ENCODE results near the gene NACA2.

NACA2 gene

DNA sequence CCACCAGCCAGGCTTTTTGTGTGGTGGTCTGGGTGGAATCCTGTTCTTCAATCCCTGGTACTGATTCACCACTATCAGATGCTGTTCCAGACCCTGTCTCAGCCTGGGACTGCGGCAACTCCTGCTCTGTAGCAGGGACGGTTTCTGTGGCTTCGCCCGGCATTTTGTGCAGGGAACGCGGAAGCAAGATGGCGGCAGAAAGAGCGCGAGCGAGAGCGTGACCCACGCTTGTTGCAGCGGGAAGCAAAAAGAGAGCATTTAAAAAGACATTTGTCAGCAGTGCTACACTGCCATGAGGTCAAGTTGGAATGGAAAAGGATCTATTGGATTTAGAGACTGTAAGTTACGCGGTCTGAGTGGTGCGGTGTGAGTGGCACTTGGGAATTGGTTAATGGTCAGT, at the start of gene NACA2:
NACA2 (minus strand) TSS at position 202 of the 400 bp plus-strand sequence; CDS start at position 163, 39 bp downstream.
- no peak within 1 kb of the TSS for H3K4me3 ChIP-seq (ENCODE audit: low read length)
- no peak for DNase-seq (ENCODE audit: low read depth)
- TF ChIP-seq, protein P1, sequence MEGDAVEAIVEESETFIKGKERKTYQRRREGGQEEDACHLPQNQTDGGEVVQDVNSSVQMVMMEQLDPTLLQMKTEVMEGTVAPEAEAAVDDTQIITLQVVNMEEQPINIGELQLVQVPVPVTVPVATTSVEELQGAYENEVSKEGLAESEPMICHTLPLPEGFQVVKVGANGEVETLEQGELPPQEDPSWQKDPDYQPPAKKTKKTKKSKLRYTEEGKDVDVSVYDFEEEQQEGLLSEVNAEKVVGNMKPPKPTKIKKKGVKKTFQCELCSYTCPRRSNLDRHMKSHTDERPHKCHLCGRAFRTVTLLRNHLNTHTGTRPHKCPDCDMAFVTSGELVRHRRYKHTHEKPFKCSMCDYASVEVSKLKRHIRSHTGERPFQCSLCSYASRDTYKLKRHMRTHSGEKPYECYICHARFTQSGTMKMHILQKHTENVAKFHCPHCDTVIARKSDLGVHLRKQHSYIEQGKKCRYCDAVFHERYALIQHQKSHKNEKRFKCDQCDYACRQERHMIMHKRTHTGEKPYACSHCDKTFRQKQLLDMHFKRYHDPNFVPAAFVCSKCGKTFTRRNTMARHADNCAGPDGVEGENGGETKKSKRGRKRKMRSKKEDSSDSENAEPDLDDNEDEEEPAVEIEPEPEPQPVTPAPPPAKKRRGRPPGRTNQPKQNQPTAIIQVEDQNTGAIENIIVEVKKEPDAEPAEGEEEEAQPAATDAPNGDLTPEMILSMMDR (IDR thresholded peaks at IDR 0.05; ENCODE audit: insufficient read depth, low read depth, low read length, missing control alignments), result no peak

GRCh38 chr17:61639818-61640217, 48.8 kb upstream of the NACA2 start:
- no peak for DNase-seq (ENCODE audit: low read depth)
- TF ChIP-seq, protein P1 (IDR thresholded peaks at IDR 0.05; ENCODE audit: insufficient read depth, low read depth, low read length, missing control alignments), result no peak
- no peak overlapping the region for H3K4me3 ChIP-seq (ENCODE audit: low read length)

DNA sequence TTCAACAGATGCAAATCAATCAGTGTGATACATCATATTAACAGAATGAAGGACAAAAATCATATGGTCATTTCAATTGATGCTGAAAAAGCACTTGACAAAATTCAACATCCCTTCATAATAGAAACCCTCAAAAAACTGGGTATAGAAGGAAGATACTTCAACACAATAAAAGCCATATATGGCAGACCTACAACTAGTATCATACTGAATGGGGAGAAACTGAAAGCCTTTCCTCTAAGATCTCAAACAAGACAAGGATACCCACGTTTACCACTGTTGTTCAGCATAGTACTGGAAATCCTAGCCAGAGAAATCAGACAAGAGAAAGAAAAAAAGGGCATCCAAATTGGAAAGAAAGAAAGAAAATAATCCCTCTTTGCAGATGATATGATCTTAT, 47.1 kb upstream of the NACA2 start:
- no peak for DNase-seq (ENCODE audit: low read depth)
- H3K4me3 ChIP-seq (ENCODE audit: low read length), result no peak overlapping the region
- TF ChIP-seq, protein P1 (IDR thresholded peaks at IDR 0.05; ENCODE audit: insufficient read depth, low read depth, low read length, missing control alignments), result no peak

DNA sequence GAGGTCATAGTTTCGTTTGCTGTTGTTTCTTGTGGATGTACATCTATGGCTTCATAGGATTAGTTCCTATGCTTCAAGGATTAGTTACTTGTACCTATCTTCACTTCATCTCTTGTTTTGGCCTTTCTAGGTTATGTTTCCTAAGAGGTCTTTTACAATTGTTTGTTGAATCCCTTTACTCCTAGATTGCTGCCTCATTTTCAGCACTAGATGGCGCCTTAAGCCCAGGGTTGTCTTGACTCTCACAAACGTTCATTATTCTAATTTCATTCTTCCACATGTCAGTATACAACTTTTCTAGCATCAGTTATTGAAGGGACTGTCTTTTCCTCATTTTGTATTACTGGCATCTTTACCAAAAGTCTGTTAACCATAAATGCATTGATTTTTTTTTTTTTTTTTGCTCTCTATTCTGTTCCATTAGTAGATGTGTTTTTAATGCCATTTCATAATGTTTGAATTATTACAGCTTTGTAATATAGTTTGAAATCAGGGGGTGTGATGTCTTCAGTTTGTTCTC, 45.0 kb upstream of the NACA2 start:
- TF ChIP-seq, protein P1 (IDR thresholded peaks at IDR 0.05; ENCODE audit: insufficient read depth, low read depth, low read length, missing control alignments), result peak; percentile 86
- peak; percentile 68 for DNase-seq (ENCODE audit: low read depth)
- H3K4me3 ChIP-seq (ENCODE audit: low read length), result no peak overlapping the region

DNA sequence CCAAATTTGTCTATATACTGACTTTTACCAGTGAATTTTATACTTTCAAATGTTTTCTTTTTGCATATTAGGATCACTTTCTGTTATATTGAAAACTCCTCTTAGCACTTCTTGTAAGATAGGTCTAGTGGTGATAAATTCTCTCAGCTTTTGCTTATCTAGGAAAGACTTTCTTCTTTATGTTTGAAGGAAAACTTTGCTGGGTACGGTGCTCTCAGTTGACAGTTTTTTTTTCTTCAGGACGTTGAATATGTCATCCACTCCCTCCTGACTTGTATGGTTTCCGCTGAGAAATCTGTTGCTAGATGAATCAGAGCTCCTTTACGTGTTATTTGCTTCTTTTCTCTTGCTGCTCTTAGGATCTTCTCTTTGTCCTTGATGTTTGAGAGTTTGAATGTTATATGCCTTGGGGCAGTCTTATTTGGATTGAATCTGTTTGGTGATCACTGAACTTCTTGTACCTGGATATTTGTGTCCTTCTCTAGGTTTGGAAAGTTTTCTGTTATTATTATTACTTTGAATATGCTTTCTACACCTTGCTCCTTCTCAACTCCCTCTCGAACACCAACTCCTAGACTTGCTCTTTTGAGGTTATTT, 44.0 kb upstream of the NACA2 start:
- DNase-seq (ENCODE audit: low read depth), result no peak
- no peak overlapping the region for H3K4me3 ChIP-seq (ENCODE audit: low read length)
- TF ChIP-seq, protein P1 (IDR thresholded peaks at IDR 0.05; ENCODE audit: insufficient read depth, low read depth, low read length, missing control alignments), result no peak

DNA sequence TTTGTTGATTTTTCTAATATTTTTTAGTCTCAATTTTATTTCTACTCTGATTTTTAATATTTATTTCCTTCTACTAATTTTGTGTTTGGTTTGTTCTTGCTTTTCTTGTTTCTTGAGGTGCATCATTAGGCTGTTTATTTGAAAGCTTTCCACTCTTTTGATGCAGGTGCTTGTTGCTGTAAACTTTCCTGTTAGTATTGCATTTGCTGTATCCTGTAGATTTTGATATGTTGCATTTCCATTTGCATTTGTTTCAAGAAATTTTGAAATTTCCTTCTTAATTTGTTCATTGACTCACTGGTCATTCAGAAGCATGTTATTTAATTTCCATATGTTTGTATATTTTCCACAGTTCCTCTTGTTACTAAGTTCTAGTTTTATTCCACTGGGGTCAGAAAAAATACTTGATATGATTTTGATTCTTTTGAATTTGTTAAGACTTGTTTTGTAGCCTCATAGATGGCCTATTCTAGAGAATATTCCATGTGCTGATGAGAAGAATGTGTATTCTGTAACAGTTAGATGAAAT, 43.1 kb upstream of the NACA2 start:
- no peak for DNase-seq (ENCODE audit: low read depth)
- TF ChIP-seq, protein P1 (IDR thresholded peaks at IDR 0.05; ENCODE audit: insufficient read depth, low read depth, low read length, missing control alignments), result no peak
- no peak overlapping the region for H3K4me3 ChIP-seq (ENCODE audit: low read length)

DNA sequence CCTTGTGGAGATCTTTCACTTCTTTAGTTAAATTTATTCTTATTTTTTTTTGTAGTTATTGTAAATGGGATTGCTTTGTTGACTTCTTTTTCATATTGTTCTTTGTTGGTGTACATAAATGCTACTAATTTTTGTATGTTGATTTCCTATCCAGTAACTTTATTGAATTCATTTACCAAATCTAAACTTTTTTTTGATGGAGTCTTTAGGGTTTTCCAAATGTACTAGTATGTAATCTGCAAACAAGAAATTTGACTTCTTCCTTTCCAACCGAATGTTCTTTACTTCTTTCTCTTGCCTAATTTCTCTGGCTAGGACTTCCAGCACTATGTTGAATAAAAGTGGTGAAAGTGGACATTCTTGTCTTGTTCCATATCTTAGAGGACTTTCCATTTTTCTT, 41.8 kb upstream of the NACA2 start:
- TF ChIP-seq, protein P1 (IDR thresholded peaks at IDR 0.05; ENCODE audit: insufficient read depth, low read depth, low read length, missing control alignments), result no peak
- no peak for DNase-seq (ENCODE audit: low read depth)
- H3K4me3 ChIP-seq (ENCODE audit: low read length), result no peak overlapping the region

All from epithelial cell of esophagus (primary cell).